Fibroblast of lung (primary cell): ENCODE results near the gene SDHC. TPM values are rescaled to one million over a fixed set of nuclear protein-coding genes. Genes with fewer than 3 reads are reported as not detected.

Source experiments
- DNase-seq, 2 donors: peaks; one replicate each; pipeline versions ENCODE4 v3.0.0 to v3.0.0-alpha.2; 2010; ENCODE audit warnings: low read depth in 2 of 2
- H2AFZ ChIP-seq: 2 replicates; pipeline ENCODE4 v1.5.1; 2012; ENCODE audit warnings: low read length, control low read depth, inconsistent platforms
- H3K27ac ChIP-seq: 2 replicates; pipeline ENCODE4 v1.5.1; 2011; ENCODE audit warnings: low read length, control low read depth; ENCODE audit not compliant: insufficient read depth
- H3K27me3 ChIP-seq: 2 replicates; pipeline ENCODE4 v1.5.1; 2011; ENCODE audit warnings: mild to moderate bottlenecking, low read length; ENCODE audit not compliant: control insufficient read depth, insufficient read depth
- H3K36me3 ChIP-seq: 2 replicates; pipeline ENCODE4 v1.5.1; 2011; ENCODE audit warnings: low read length; ENCODE audit not compliant: control insufficient read depth, insufficient read depth
- H3K4me1 ChIP-seq: 2 replicates; pipeline ENCODE4 v1.5.1; 2011; ENCODE audit warnings: low read length; ENCODE audit not compliant: control insufficient read depth, insufficient read depth; ENCODE audit errors: extremely low read depth
- H3K4me2 ChIP-seq: 2 replicates; pipeline ENCODE4 v1.5.1; 2011; ENCODE audit warnings: low read length, control low read depth; ENCODE audit not compliant: insufficient read depth; ENCODE audit errors: extremely low read depth
- H3K4me3 ChIP-seq, 4 experiments: fragments of 200-600 bp in 1 of 4; sonication (generic) in 1 of 4; replicated peaks in 1 of 4; 2 replicates each; pipeline ENCODE4 v1.5.1; 2011 to 2016; ENCODE audit warnings: low read length in 4 of 4, low read depth in 3 of 4, mild to moderate bottlenecking in 3 of 4, control low read depth in 2 of 4, inconsistent platforms in 1 of 4, mixed read lengths in 1 of 4; ENCODE audit not compliant: insufficient read depth in 1 of 4; ENCODE audit errors: control extremely low read depth in 1 of 4
- H3K79me2 ChIP-seq: 2 replicates; pipeline ENCODE4 v1.5.1; 2012; ENCODE audit warnings: mild to moderate bottlenecking, low read length, inconsistent platforms; ENCODE audit not compliant: control insufficient read depth, insufficient read depth
- H3K9ac ChIP-seq: 2 replicates; pipeline ENCODE4 v1.5.1; 2011; ENCODE audit warnings: mild to moderate bottlenecking, low read length, control low read depth; ENCODE audit not compliant: insufficient read depth
- H3K9me3 ChIP-seq: 2 replicates; pipeline ENCODE4 v1.5.1; 2012; ENCODE audit warnings: low read depth, low read length; ENCODE audit not compliant: control insufficient read depth, insufficient read depth
- H4K20me1 ChIP-seq: 2 replicates; pipeline ENCODE4 v1.5.1; 2011; ENCODE audit warnings: low read length; ENCODE audit not compliant: control insufficient read depth, insufficient read depth; ENCODE audit errors: extremely low read depth
- EZH2 ChIP-seq: IDR thresholded peaks from 2 replicates; pipeline ENCODE4 v1.5.1; 2012; ENCODE audit warnings: low read length, control low read depth, mild to moderate bottlenecking; ENCODE audit errors: missing control alignments
- polyA plus RNA-seq, 2 donors: library from polyadenylated mRNA; depleted of rRNA in 1 of 2; stranded (reverse) in 1 of 2; unstranded in 1 of 2; fragments of >200 nt; gene quantifications; 2 replicates each; pipeline ENCODE4 v1.2.1, GENCODE V29; 2011 to 2012; ENCODE audit warnings: missing spikeins in 1 of 2
- total RNA-seq: library from RNA; depleted of rRNA; stranded (reverse); fragments of >200 nt; gene quantifications from 2 replicates; pipeline ENCODE4 v1.2.1, GENCODE V29; 2014
- TF ChIP-seq, protein P1 (sequence below), 2 donors: IDR thresholded peaks in 1 of 2; conservative IDR thresholded peaks in 1 of 2; 1 replicate in 1 of 2; 2 replicates in 1 of 2; pipeline ENCODE4 v1.5.1; 2011 to 2012; ENCODE audit warnings: low read length in 2 of 2, control low read depth in 1 of 2, inconsistent platforms in 1 of 2, low read depth in 1 of 2, mild to moderate bottlenecking in 1 of 2

Gene SDHC
- total and polyA plus RNA-seq, 2 donors (not counting 1 experiment from before 2014, with no cell fraction given), result 24.8 to 484 TPM

DNA sequence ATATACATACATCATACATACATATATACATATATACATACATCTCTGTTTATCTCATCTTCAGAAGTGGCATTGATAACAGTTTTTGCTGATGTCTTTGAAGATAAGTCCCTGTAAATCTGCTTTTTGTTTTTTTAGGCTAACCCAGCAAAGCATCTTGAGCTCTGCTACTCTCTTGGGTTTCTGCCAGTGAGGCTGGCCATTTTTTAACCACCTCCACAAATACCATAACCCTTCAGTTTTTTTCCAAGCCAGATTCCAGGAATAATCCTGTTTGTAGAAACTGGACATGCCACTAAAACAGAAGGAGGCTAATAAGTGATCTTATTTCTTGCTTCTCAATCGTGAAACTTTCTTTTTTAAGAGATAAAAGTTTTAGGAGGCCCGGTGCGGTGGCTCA lies 21.6 kb downstream of the SDHC start:
- Histone ChIP-seq H3K9me3 (no peaks in the 10 kb centered on the region), H3K79me2 (no peaks in the 10 kb centered on the region), H3K4me2 (no peak overlapping the region), H3K36me3 (peaks cover 2% of the 10 kb centered on the region), H3K9ac (no peak overlapping the region), H3K4me1 (no peaks in the 10 kb centered on the region), H3K27ac (no peak overlapping the region), H3K27me3 (no peaks in the 10 kb centered on the region), H3K4me3 (no peak overlapping the region), H4K20me1 (no peaks in the 10 kb centered on the region), H2AFZ (no peak overlapping the region)
- TF ChIP-seq, protein P1, sequence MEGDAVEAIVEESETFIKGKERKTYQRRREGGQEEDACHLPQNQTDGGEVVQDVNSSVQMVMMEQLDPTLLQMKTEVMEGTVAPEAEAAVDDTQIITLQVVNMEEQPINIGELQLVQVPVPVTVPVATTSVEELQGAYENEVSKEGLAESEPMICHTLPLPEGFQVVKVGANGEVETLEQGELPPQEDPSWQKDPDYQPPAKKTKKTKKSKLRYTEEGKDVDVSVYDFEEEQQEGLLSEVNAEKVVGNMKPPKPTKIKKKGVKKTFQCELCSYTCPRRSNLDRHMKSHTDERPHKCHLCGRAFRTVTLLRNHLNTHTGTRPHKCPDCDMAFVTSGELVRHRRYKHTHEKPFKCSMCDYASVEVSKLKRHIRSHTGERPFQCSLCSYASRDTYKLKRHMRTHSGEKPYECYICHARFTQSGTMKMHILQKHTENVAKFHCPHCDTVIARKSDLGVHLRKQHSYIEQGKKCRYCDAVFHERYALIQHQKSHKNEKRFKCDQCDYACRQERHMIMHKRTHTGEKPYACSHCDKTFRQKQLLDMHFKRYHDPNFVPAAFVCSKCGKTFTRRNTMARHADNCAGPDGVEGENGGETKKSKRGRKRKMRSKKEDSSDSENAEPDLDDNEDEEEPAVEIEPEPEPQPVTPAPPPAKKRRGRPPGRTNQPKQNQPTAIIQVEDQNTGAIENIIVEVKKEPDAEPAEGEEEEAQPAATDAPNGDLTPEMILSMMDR (conservative IDR thresholded peaks at IDR 0.05 in 1 of 2, IDR thresholded peaks at IDR 0.05 in 1 of 2; ENCODE audit: low read depth in 1 of 2, low read length in 2 of 2), result no peak
- TF ChIP-seq EZH2, result no peak
- peak in 1 of 2 donors; percentile 67 for DNase-seq

DNA sequence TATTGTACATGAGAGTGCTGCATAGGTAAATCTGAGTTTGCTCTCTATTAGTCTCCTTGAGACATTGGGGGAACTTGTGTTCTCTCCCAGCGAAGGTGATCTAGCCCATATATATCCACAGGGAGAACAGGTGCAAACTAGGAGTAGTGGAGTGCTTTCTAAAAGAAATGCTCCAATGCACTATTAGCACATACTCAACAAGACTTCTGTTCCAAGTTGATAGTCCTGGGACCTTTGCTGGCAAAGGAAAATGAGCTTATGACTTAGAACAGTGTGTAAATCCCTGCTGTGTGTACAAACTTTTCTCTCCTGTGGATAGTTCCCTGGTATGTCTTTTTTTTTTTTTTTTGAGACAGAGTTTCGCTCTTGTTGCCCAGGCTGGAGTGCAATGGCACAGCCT lies 28.0 kb downstream of the SDHC start:
- no peak for TF ChIP-seq EZH2
- TF ChIP-seq, protein P1 (conservative IDR thresholded peaks at IDR 0.05 in 1 of 2, IDR thresholded peaks at IDR 0.05 in 1 of 2; ENCODE audit: low read depth in 1 of 2, low read length in 2 of 2), result no peak
- Histone ChIP-seq H3K27ac (no peak overlapping the region), H4K20me1 (no peaks in the 10 kb centered on the region), H3K4me1 (no peaks in the 10 kb centered on the region), H3K36me3 (peaks cover under 1% of the 10 kb centered on the region), H3K4me2 (no peak overlapping the region), H3K79me2 (no peaks in the 10 kb centered on the region), H3K4me3 (no peak overlapping the region), H2AFZ (no peak overlapping the region), H3K9ac (no peak overlapping the region), H3K27me3 (no peaks in the 10 kb centered on the region), H3K9me3 (no peaks in the 10 kb centered on the region)
- DNase-seq, result no peak

DNA sequence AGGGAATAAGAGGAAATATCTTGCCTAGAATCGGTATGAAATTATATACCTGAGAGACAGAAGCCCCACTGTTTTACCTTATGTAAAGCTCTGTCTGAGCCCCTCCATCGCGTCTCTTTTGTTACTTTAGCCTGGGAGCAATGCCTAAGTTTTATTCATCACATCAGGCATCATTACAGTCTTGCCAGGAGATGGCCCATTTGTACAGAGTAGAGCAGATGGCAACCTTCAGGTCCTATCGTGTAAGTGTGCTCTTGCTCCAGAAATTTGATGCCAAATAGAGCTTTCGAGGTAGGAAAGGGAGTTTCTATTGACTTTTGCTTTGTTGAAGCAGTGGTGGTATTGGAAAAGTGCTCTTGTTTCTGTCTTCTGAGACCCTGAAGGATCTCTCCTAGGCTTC lies 28.6 kb downstream of the SDHC start:
- no peak for TF ChIP-seq EZH2
- TF ChIP-seq, protein P1 (conservative IDR thresholded peaks at IDR 0.05 in 1 of 2, IDR thresholded peaks at IDR 0.05 in 1 of 2; ENCODE audit: low read depth in 1 of 2, low read length in 2 of 2), result no peak
- Histone ChIP-seq H3K27me3 (no peaks in the 10 kb centered on the region), H3K36me3 (no peaks in the 10 kb centered on the region), H3K4me1 (no peaks in the 10 kb centered on the region), H4K20me1 (no peaks in the 10 kb centered on the region), H3K4me3 (no peak overlapping the region), H3K27ac (no peak overlapping the region), H3K9me3 (no peaks in the 10 kb centered on the region), H3K79me2 (no peaks in the 10 kb centered on the region), H3K4me2 (no peak overlapping the region), H3K9ac (no peak overlapping the region), H2AFZ (no peak overlapping the region)
- no peak for DNase-seq
